ENCODE data around the gene SLC20A1.

SLC20A1 gene

DNA sequence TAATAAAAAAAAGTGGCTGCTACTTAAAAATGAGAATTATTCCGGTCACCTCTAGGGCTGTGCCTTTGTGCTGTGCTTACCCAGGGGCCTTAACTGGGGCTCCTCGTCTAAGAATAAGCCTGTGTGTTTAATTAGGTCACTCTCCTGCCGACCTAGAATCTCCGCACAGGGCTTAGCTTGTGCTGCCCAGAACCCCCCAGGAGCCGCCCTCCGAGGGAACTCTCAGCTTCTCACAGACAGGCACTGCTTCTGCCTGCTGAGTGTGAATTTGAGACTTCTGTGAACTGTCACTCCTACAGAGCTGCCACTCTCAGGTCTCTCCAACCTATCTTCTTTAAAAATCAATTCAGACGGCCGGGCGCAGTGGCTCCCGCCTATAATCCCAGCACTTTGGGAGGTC, 63.2 kb downstream of the SLC20A1 start:
- DNase-seq (ENCODE audit: low spot score), result no peak
- TF ChIP-seq CTCF (IDR thresholded peaks at IDR 0.05; ENCODE audit: borderline replicate concordance, control extremely low read depth, extremely low read depth, insufficient read depth, missing control alignments), result no peak
- in situ Hi-C loops (cut with MboI; ENCODE audit: low sequenced_read_pairs, unreplicated experiment), result loop anchor here (25.0 kb wide), 1 partner anchor 647 kb away; the partner anchor contains the start of gene TMEM87B

DNA sequence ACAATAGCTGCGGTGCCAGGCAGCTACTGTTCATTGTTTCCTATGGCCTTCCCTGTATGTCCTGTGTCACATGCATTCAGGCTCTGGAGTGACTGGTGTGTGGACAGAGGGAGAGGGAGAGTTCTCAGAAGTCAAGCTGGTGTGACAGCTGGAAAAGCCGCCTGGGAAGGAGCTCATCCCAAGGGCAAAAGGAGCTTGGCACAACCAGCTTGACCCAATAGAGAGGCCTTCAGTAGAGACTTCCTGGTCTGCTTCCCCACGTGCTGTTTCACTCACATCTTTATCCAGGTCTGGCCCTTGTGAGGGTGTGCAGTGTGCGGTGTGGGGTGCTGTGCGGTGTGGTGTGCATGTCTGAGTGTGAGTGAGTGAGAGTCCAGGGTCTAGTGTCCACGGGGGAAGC, 64.0 kb downstream of the SLC20A1 start:
- in situ Hi-C loops (cut with MboI; ENCODE audit: low sequenced_read_pairs, unreplicated experiment), result loop anchor here (25.0 kb wide), 1 partner anchor 647 kb away; the partner anchor contains the start of gene TMEM87B
- no peak for TF ChIP-seq CTCF (IDR thresholded peaks at IDR 0.05; ENCODE audit: borderline replicate concordance, control extremely low read depth, extremely low read depth, insufficient read depth, missing control alignments)
- DNase-seq (ENCODE audit: low spot score), result no peak

- TF ChIP-seq CTCF (IDR thresholded peaks at IDR 0.05; ENCODE audit: borderline replicate concordance, control extremely low read depth, extremely low read depth, insufficient read depth, missing control alignments), result no peak
- no peak for DNase-seq (ENCODE audit: low spot score)
- in situ Hi-C loops (cut with MboI; ENCODE audit: low sequenced_read_pairs, unreplicated experiment), result loop anchor here (25.0 kb wide), 1 partner anchor 649 kb away; the partner anchor contains the start of gene TMEM87B
Observed at GRCh38 chr2:112710956-112711750, 65.4 kb downstream of the SLC20A1 start.

DNA sequence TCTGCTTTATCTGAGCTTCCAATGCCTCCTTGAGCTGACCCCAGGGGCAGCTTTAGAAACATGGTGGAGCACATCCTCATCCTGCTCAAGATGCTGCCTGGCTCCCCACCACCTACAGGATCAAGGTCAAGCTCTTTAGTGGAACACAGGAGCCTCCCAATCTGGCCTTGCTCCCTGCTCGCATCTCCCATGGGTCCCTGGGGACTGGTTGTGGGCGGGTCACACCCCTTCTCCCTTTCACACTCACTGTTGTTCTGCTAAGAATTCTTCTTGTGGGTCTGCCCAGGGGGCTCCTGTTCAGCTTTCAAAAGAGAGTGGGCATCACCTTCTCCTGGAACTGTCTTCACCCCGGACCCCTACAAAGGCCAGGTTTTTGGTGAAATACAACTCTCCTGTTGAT, 66.7 kb downstream of the SLC20A1 start:
- no peak for DNase-seq (ENCODE audit: low spot score)
- no peak for TF ChIP-seq CTCF (IDR thresholded peaks at IDR 0.05; ENCODE audit: borderline replicate concordance, control extremely low read depth, extremely low read depth, insufficient read depth, missing control alignments)
- in situ Hi-C loops (cut with MboI; ENCODE audit: low sequenced_read_pairs, unreplicated experiment), result loop anchor here (25.0 kb wide), 1 partner anchor 650 kb away; the partner anchor contains the start of gene TMEM87B

DNA sequence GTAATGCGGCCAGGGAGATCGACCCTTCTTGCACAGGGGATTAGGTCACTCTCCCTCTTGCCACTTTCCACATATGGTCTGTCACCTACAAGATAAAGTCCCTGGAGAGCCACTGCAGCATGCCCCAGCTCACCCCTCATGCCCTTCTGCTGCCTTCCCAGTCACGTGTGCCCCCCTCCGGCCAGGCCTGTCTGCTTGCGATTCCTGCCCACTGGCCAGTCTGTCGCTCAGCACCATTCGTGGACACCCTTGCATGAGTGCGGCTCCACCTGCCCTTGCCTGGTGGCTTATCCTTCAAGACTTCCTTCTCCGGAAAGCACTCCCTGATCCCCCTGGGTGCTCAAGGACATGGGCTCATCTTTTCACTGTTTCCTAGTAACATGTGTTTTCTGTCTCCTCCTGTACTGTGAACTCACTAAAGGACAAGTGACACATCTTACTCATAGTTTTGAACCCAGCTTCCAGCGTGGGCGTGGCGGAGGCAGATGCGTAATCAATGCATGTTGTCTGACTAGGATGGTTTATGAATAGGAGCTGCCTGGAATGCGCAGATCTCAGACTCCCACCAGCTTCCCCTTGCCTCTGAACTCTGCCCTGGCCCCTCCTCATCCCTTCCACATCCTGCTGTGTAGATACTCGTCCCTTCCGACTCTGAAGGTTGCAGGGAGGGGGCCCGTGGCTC, 67.3 kb downstream of the SLC20A1 start:
- DNase-seq (ENCODE audit: low spot score), result no peak
- in situ Hi-C loops (cut with MboI; ENCODE audit: low sequenced_read_pairs, unreplicated experiment), result loop anchor here (25.0 kb wide), 1 partner anchor 651 kb away; the partner anchor contains the start of gene TMEM87B
- no peak for TF ChIP-seq CTCF (IDR thresholded peaks at IDR 0.05; ENCODE audit: borderline replicate concordance, control extremely low read depth, extremely low read depth, insufficient read depth, missing control alignments)

All from GM13976 (cell line).